Measurements from ENCODE around the gene SPAG4.
A peak's percentile ranks its signal among the peaks of the same experiment; 100 is the strongest.

The SPAG4 gene

GRCh38 chr20:35615667-35616464 lies at the start of gene SPAG4:
TSS of gene SPAG4 (plus strand) at chr20:35615829. CDS start at chr20:35616004, 175 bp downstream.
- peak; percentile 98 for DNase-seq (ENCODE audit: low spot score)

- DNase-seq (ENCODE audit: low spot score): peak; percentile 79
These were observed 47.0 kb upstream of the SPAG4 start for GRCh38 chr20:35568645-35569044.

GRCh38 chr20:35571555-35571954 lies 44.1 kb upstream of the SPAG4 start:
- DNase-seq (ENCODE audit: low spot score): no peak

GRCh38 chr20:35572838-35573237 lies 42.8 kb upstream of the SPAG4 start:
- DNase-seq (ENCODE audit: low spot score): no peak

- DNase-seq (ENCODE audit: low spot score): no peak
These were observed 39.7 kb upstream of the SPAG4 start for GRCh38 chr20:35575958-35576357.

GRCh38 chr20:35576816-35577215 lies 38.8 kb upstream of the SPAG4 start:
- no peak for DNase-seq (ENCODE audit: low spot score)

GRCh38 chr20:35578469-35578868 lies 37.2 kb upstream of the SPAG4 start:
- no peak for DNase-seq (ENCODE audit: low spot score)

- no peak for DNase-seq (ENCODE audit: low spot score)
These were observed 36.4 kb upstream of the SPAG4 start for GRCh38 chr20:35579196-35579595.

GRCh38 chr20:35582131-35582530 lies 33.5 kb upstream of the SPAG4 start:
- no peak for DNase-seq (ENCODE audit: low spot score)

GRCh38 chr20:35582741-35583404 lies 32.8 kb upstream of the SPAG4 start:
- no peak for DNase-seq (ENCODE audit: low spot score)

GRCh38 chr20:35583636-35584560 lies 31.7 kb upstream of the SPAG4 start:
- no peak for DNase-seq (ENCODE audit: low spot score)

GRCh38 chr20:35586751-35587425 lies 28.7 kb upstream of the SPAG4 start:
- no peak for DNase-seq (ENCODE audit: low spot score)

GRCh38 chr20:35587436-35587835 lies 28.2 kb upstream of the SPAG4 start:
- DNase-seq (ENCODE audit: low spot score): no peak

GRCh38 chr20:35588397-35588796 lies 27.2 kb upstream of the SPAG4 start:
- DNase-seq (ENCODE audit: low spot score): no peak

GRCh38 chr20:35592339-35592974 lies 23.2 kb upstream of the SPAG4 start:
- DNase-seq (ENCODE audit: low spot score): no peak

- DNase-seq (ENCODE audit: low spot score): no peak
These were observed 20.2 kb upstream of the SPAG4 start for GRCh38 chr20:35595456-35595855.

- DNase-seq (ENCODE audit: low spot score): no peak
These were observed 19.7 kb upstream of the SPAG4 start for GRCh38 chr20:35595901-35596300.

- no peak for DNase-seq (ENCODE audit: low spot score)
These were observed 18.4 kb upstream of the SPAG4 start for GRCh38 chr20:35597186-35597585.

- DNase-seq (ENCODE audit: low spot score): no peak
These were observed 17.2 kb upstream of the SPAG4 start for GRCh38 chr20:35598476-35598875.

GRCh38 chr20:35598899-35599775 lies 16.5 kb upstream of the SPAG4 start:
- no peak for DNase-seq (ENCODE audit: low spot score)

- no peak for DNase-seq (ENCODE audit: low spot score)
These were observed 15.9 kb upstream of the SPAG4 start for GRCh38 chr20:35599776-35600120.

Measured in HuH-7.5 (cell line).